Neural progenitor cell (in vitro differentiated cells): Measurements from ENCODE around the gene MRPS27. TPM values are rescaled to one million over a fixed set of nuclear protein-coding genes. Genes with fewer than 3 reads are reported as not detected.

Experiments used
- DNase-seq: peaks from one replicate; pipeline ENCODE4 v3.0.0-alpha.2; 2016; ENCODE audit warnings: low spot score
- H2AFZ ChIP-seq: fragments of 200-600 bp; sonication (generic); replicated peaks from 2 replicates; pipeline ENCODE4 v1.6.1; 2016; ENCODE audit warnings: antibody characterized with exemption
- H3F3A ChIP-seq: fragments of 200-600 bp; sonication (generic); 2 replicates; pipeline ENCODE4 v1.6.1; 2016; ENCODE audit warnings: antibody characterized with exemption, low read depth
- H3K27ac ChIP-seq: fragments of 200-600 bp; sonication (generic); 2 replicates; pipeline ENCODE4 v1.5.1; 2016; ENCODE audit warnings: mild to moderate bottlenecking
- H3K27me3 ChIP-seq: fragments of 200-600 bp; sonication (generic); 2 replicates; pipeline ENCODE4 v1.6.1; 2016; ENCODE audit warnings: mild to moderate bottlenecking, moderate library complexity
- H3K36me3 ChIP-seq: fragments of 200-600 bp; sonication (generic); 2 replicates; pipeline ENCODE4 v1.5.1; 2016
- H3K4me1 ChIP-seq: fragments of 200-600 bp; sonication (generic); 2 replicates; pipeline ENCODE4 v1.6.1; 2016; ENCODE audit warnings: mixed run types
- H3K4me2 ChIP-seq: fragments of 200-600 bp; sonication (generic); 2 replicates; pipeline ENCODE4 v1.6.1; 2016
- H3K4me3 ChIP-seq: fragments of 200-600 bp; sonication (generic); 2 replicates; pipeline ENCODE4 v1.5.1; 2016
- H3K79me2 ChIP-seq: fragments of 200-600 bp; sonication (generic); 2 replicates; pipeline ENCODE4 v1.6.1; 2016; ENCODE audit warnings: low read depth
- H3K9ac ChIP-seq: fragments of 200-600 bp; sonication (generic); 2 replicates; pipeline ENCODE4 v1.6.1; 2016
- H3K9me3 ChIP-seq: fragments of 200-600 bp; sonication (generic); 2 replicates; pipeline ENCODE4 v1.5.1; 2016; ENCODE audit warnings: low read depth
- H4K20me1 ChIP-seq: fragments of 200-600 bp; sonication (generic); 2 replicates; pipeline ENCODE4 v1.6.1; 2016; ENCODE audit warnings: low read depth
- H3K27ac Mint-ChIP-seq: 3 replicates; pipeline ENCODE4 v1.8.0; 2021; ENCODE audit warnings: mixed read lengths
- H3K27me3 Mint-ChIP-seq: 2 replicates; pipeline ENCODE4 v1.8.0; 2022; ENCODE audit warnings: low read depth, mild to moderate bottlenecking, inconsistent platforms, moderate library complexity, mixed read lengths; ENCODE audit not compliant: insufficient read depth
- H3K36me3 Mint-ChIP-seq: 3 replicates; pipeline ENCODE4 v1.8.0; 2021; ENCODE audit warnings: mixed read lengths
- H3K4me1 Mint-ChIP-seq: 3 replicates; pipeline ENCODE4 v1.8.0; 2021; ENCODE audit warnings: mixed read lengths
- H3K4me3 Mint-ChIP-seq: 3 replicates; pipeline ENCODE4 v1.8.0; 2021; ENCODE audit warnings: mild to moderate bottlenecking, moderate library complexity, mixed read lengths
- H3K9me3 Mint-ChIP-seq: 3 replicates; pipeline ENCODE4 v1.8.0; 2020; ENCODE audit warnings: mixed read lengths
- EZH2 ChIP-seq: fragments of 200-600 bp; sonication (generic); IDR thresholded peaks from 2 replicates; pipeline ENCODE4 v1.6.1; 2017; ENCODE audit warnings: antibody characterized with exemption, mild to moderate bottlenecking, moderate library complexity
- EZH2phosphoT487 ChIP-seq: fragments of 200-600 bp; sonication (generic); IDR thresholded peaks from 2 replicates; pipeline ENCODE4 v1.6.1; 2017; ENCODE audit warnings: antibody characterized with exemption
- total RNA-seq: library from RNA; depleted of rRNA; stranded (reverse); fragments of >200 nt; gene quantifications from 2 replicates; pipeline ENCODE4 v1.2.3, GENCODE V29; 2015; ENCODE audit warnings: low replicate concordance
- TF ChIP-seq, protein P1 (sequence below): fragments of 200-600 bp; sonication (generic); IDR thresholded peaks from 2 replicates; pipeline ENCODE4 v1.5.1; 2017; ENCODE audit warnings: antibody characterized with exemption, mild to moderate bottlenecking

The MRPS27 gene
- total RNA-seq, 1 donor from 2014 or later, result 154 TPM

DNA sequence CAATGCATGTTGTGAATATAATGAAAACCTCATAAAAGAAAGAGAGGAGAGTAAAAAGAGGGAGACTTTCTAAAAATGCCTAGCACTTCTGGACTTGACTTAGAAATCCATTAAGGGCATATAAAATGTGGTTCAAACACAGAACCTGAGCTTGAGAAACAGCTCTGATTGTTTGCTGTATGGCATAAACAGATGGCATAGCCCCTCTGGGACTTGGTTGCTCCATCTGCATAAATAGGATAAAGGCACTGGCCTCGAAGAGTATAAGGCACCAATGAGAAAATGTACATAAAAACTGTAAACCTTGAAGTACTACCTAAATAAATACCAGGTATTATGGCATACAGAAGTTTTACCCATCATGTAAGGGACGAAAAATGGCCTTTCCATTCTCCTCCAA is 23.8 kb downstream of the MRPS27 start:
- Histone ChIP-seq H4K20me1 (no peaks in the 10 kb centered on the region), H2AFZ (no peak overlapping the region), H3K9me3 (no peaks in the 10 kb centered on the region), H3K4me2 (no peak overlapping the region), H3K27me3 (no peaks in the 10 kb centered on the region), H3K36me3 (peaks cover 8% of the 10 kb centered on the region), H3K4me1 (peaks cover 23% of the 10 kb centered on the region), H3K9ac (no peak overlapping the region), H3K4me3 (no peak overlapping the region), H3K79me2 (peaks cover 45% of the 10 kb centered on the region), H3F3A (peaks cover 13% of the 10 kb centered on the region), H3K27ac (peak overlapping the region; percentile 39)
- Mint-ChIP-seq H3K4me1 (peaks cover 3% of the 10 kb centered on the region), H3K27me3 (no peaks in the 10 kb centered on the region), H3K36me3 (peaks cover 26% of the 10 kb centered on the region), H3K9me3 (no peaks in the 10 kb centered on the region), H3K4me3 (no peak overlapping the region), H3K27ac (no peak overlapping the region)
- DNase-seq, result no peak
- no peak for TF ChIP-seq EZH2phosphoT487
- no peak for TF ChIP-seq EZH2
- TF ChIP-seq, protein P1, sequence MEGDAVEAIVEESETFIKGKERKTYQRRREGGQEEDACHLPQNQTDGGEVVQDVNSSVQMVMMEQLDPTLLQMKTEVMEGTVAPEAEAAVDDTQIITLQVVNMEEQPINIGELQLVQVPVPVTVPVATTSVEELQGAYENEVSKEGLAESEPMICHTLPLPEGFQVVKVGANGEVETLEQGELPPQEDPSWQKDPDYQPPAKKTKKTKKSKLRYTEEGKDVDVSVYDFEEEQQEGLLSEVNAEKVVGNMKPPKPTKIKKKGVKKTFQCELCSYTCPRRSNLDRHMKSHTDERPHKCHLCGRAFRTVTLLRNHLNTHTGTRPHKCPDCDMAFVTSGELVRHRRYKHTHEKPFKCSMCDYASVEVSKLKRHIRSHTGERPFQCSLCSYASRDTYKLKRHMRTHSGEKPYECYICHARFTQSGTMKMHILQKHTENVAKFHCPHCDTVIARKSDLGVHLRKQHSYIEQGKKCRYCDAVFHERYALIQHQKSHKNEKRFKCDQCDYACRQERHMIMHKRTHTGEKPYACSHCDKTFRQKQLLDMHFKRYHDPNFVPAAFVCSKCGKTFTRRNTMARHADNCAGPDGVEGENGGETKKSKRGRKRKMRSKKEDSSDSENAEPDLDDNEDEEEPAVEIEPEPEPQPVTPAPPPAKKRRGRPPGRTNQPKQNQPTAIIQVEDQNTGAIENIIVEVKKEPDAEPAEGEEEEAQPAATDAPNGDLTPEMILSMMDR, result no peak

DNA sequence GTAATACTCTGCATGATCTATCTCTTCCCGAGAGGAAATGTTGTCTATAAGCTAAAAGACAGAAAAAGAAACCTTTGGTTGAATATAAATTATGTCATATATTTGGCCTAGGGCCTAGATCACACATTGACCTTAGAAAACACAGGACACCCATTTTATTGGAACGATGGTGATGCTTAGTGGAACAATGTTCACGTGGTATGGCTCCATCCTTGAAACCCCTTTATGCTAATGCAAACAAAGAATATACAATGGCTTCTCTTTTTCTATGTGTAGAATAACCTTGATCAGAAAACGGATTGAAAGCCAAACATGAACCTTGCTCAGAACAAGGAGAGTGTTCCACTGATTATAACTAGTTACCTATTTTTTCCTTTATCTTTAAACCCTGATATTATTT is 24.5 kb downstream of the MRPS27 start:
- Histone ChIP-seq H3K4me2 (no peak overlapping the region), H3K9me3 (no peaks in the 10 kb centered on the region), H3K9ac (no peak overlapping the region), H3K79me2 (peaks cover 38% of the 10 kb centered on the region), H3F3A (peaks cover 6% of the 10 kb centered on the region), H3K27ac (no peak overlapping the region), H3K36me3 (peaks cover 11% of the 10 kb centered on the region), H3K4me1 (peaks cover 15% of the 10 kb centered on the region), H4K20me1 (no peaks in the 10 kb centered on the region), H3K27me3 (no peaks in the 10 kb centered on the region), H2AFZ (no peak overlapping the region), H3K4me3 (no peak overlapping the region)
- Mint-ChIP-seq H3K4me1 (no peaks in the 10 kb centered on the region), H3K27ac (no peak overlapping the region), H3K4me3 (no peak overlapping the region), H3K36me3 (peaks cover 26% of the 10 kb centered on the region), H3K9me3 (no peaks in the 10 kb centered on the region), H3K27me3 (no peaks in the 10 kb centered on the region)
- TF ChIP-seq EZH2 (no peak), EZH2phosphoT487 (no peak)
- TF ChIP-seq, protein P1, result no peak
- no peak for DNase-seq

DNA sequence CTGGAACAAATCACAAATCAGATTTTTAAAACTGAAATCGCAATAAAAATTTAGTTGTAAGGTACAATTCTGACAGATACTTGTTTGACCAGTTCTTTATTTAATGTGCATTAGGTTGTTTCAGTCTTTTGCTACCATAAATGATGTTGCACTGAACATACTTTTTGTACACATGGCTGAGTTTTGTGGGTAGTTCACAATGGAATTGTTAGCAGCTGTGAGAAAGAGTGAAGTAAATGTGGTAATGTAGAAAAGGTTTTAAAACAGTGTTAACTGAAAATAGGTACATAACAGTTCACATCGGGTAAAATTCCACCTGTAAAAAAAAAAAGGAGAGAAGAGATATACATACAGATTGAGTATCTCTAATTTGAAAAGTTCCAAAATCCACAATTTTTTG is 25.6 kb downstream of the MRPS27 start:
- TF ChIP-seq EZH2phosphoT487 (no peak), EZH2 (no peak)
- TF ChIP-seq, protein P1, result no peak
- no peak overlapping the region for H3K4me2 ChIP-seq
- no peak overlapping the region for H3K9ac ChIP-seq
- H3K27ac Mint-ChIP-seq, result no peak overlapping the region
- H3K36me3 ChIP-seq, result peaks cover 11% of the 10 kb centered on the region
- no peaks in the 10 kb centered on the region for H3F3A ChIP-seq
- peaks cover 27% of the 10 kb centered on the region for H3K79me2 ChIP-seq
- no peaks in the 10 kb centered on the region for H3K4me1 Mint-ChIP-seq
- H3K4me3 Mint-ChIP-seq, result no peak overlapping the region
- no peak overlapping the region for H3K4me3 ChIP-seq
- no peak for DNase-seq
- no peak overlapping the region for H3K27ac ChIP-seq
- H3K9me3 ChIP-seq, result no peaks in the 10 kb centered on the region
- H3K4me1 ChIP-seq, result peaks cover 5% of the 10 kb centered on the region
- H3K9me3 Mint-ChIP-seq, result no peaks in the 10 kb centered on the region
- H3K27me3 ChIP-seq, result no peaks in the 10 kb centered on the region
- no peaks in the 10 kb centered on the region for H4K20me1 ChIP-seq
- no peak overlapping the region for H2AFZ ChIP-seq
- H3K36me3 Mint-ChIP-seq, result peaks cover 26% of the 10 kb centered on the region
- no peaks in the 10 kb centered on the region for H3K27me3 Mint-ChIP-seq
